HepG2 (cell line): ENCODE measurements around the gene FIBP. TPM values are rescaled to one million over a fixed set of nuclear protein-coding genes. Genes with fewer than 3 reads are reported as not detected.
A peak's percentile ranks its signal among the peaks of the same experiment; 100 is the strongest.

Source experiments
- BRF2 ChIP-seq: sonication (generic); formaldehyde crosslinking; IDR thresholded peaks from 2 replicates; pipeline ENCODE4 v1.8.1; 2022; ENCODE audit warnings: mild to moderate bottlenecking, missing genetic modification reagents
- CENPX ChIP-seq: sonication (generic); formaldehyde crosslinking; IDR thresholded peaks from 2 replicates; pipeline ENCODE4 v1.9.0; 2021; ENCODE audit warnings: mild to moderate bottlenecking, missing genetic modification reagents, moderate library complexity
- FIP1L1 ChIP-seq: fragments of 200-400 bp; formaldehyde crosslinking; IDR thresholded peaks from 2 replicates; pipeline ENCODE4 v1.6.1; 2018; ENCODE audit warnings: low read depth, mild to moderate bottlenecking, low read length, moderate library complexity, borderline replicate concordance; ENCODE audit not compliant: insufficient read depth
- NFAT5 ChIP-seq: sonication (generic); formaldehyde crosslinking; IDR thresholded peaks from 2 replicates; pipeline ENCODE4 v1.4.0; 2020; ENCODE audit warnings: missing genetic modification reagents
- PBX3 ChIP-seq: sonication (generic); formaldehyde crosslinking; IDR thresholded peaks from 2 replicates; pipeline ENCODE4 v1.8.1; 2023; ENCODE audit warnings: missing genetic modification reagents, inconsistent platforms, borderline replicate concordance
- POGK ChIP-seq: sonication (generic); formaldehyde crosslinking; conservative IDR thresholded peaks from 2 replicates; pipeline ENCODE4 v1.8.0; 2022; ENCODE audit warnings: mild to moderate bottlenecking, moderate library complexity, missing genetic modification reagents
- PPARG ChIP-seq: conservative IDR thresholded peaks from 2 replicates; pipeline ENCODE4 v1.6.1; 2016; ENCODE audit warnings: missing biosample characterization, missing genetic modification reagents
- SMYD3 ChIP-seq: sonication (generic); formaldehyde crosslinking; IDR thresholded peaks from 2 replicates; pipeline ENCODE4 v1.8.1; 2023; ENCODE audit warnings: mild to moderate bottlenecking, missing genetic modification reagents
- SRSF4 ChIP-seq: fragments of 200-400 bp; formaldehyde crosslinking; IDR thresholded peaks from one replicate; pipeline ENCODE4 v1.6.1; 2018; ENCODE audit warnings: mild to moderate bottlenecking, low read depth, low read length, moderate library complexity; ENCODE audit not compliant: poor library complexity, severe bottlenecking
- TAF1 ChIP-seq: sonication (generic); formaldehyde crosslinking; IDR thresholded peaks from 2 replicates; pipeline ENCODE4 v1.4.0; 2020; ENCODE audit warnings: missing genetic modification reagents
- TOE1 ChIP-seq: sonication (generic); formaldehyde crosslinking; IDR thresholded peaks from 2 replicates; pipeline ENCODE4 v1.4.0; 2020; ENCODE audit warnings: mild to moderate bottlenecking, missing genetic modification reagents
- ZFX ChIP-seq: sonication (generic); formaldehyde crosslinking; IDR thresholded peaks from 2 replicates; pipeline ENCODE4 v1.4.0; 2020; ENCODE audit warnings: mild to moderate bottlenecking, low read depth, missing genetic modification reagents, moderate library complexity
- ZNF512 ChIP-seq: sonication (generic); formaldehyde crosslinking; IDR thresholded peaks from 2 replicates; pipeline ENCODE4 v1.4.0; 2020; ENCODE audit warnings: mild to moderate bottlenecking, missing genetic modification reagents
- ZNF530 ChIP-seq: sonication (generic); formaldehyde crosslinking; IDR thresholded peaks from 2 replicates; pipeline ENCODE4 v1.5.0; 2020; ENCODE audit warnings: low read depth, mild to moderate bottlenecking, missing genetic modification reagents
- ZNF749 ChIP-seq: sonication (generic); formaldehyde crosslinking; IDR thresholded peaks from 2 replicates; pipeline ENCODE4 v1.8.0; 2022; ENCODE audit warnings: mild to moderate bottlenecking, missing genetic modification reagents, moderate library complexity, borderline replicate concordance
- ZNF780A ChIP-seq: sonication (generic); formaldehyde crosslinking; IDR thresholded peaks from 2 replicates; pipeline ENCODE4 v1.8.0; 2022; ENCODE audit warnings: mild to moderate bottlenecking, missing genetic modification reagents, moderate library complexity
- ZZZ3 ChIP-seq: sonication (generic); formaldehyde crosslinking; IDR thresholded peaks from 2 replicates; pipeline ENCODE4 v1.4.0; 2020; ENCODE audit warnings: missing genetic modification reagents, mild to moderate bottlenecking, borderline replicate concordance
- polyA plus RNA-seq, 8 experiments: library from polyadenylated mRNA; depleted of rRNA in 3 of 8; stranded (reverse) in 7 of 8; unstranded in 1 of 8; fragments of >200 nt; fragmentation: Illumina TruSeq in 4 of 8; extraction: Trizol in 4 of 8; gene quantifications; 2 replicates each; pipeline versions ENCODE4 v1.2.1 to v1.2.3, GENCODE V29; 2011 to 2016; ENCODE audit warnings: low read depth in 4 of 8, missing spikeins in 1 of 8, mixed read lengths in 1 of 8; ENCODE audit not compliant: insufficient read depth in 1 of 8
- total RNA-seq, 5 experiments: library from RNA; depleted of rRNA; stranded (reverse); fragments of >200 nt; fragmentation: Illumina TruSeq; extraction: Trizol; gene quantifications; 2 replicates each; pipeline ENCODE4 v1.2.3, GENCODE V29; 2016; ENCODE audit warnings: low read depth in 1 of 5

FIBP gene
- total and polyA plus RNA-seq, 2 of the 13 experiments (the other 11 are each of a cell fraction or from before 2014, with no cell fraction given) = 42.9 to 62.1 TPM

- no peak for TF ChIP-seq NFAT5 (CRISPR knock-in tag)
- no peak for TF ChIP-seq ZZZ3 (CRISPR knock-in tag)
- TF ChIP-seq ZNF512 (CRISPR knock-in tag) = no peak
- no peak for TF ChIP-seq PBX3 (CRISPR knock-in tag)
- TF ChIP-seq FIP1L1 = no peak
- no peak for TF ChIP-seq ZNF749 (CRISPR knock-in tag)
- TF ChIP-seq CENPX (CRISPR knock-in tag) = no peak
- TF ChIP-seq SRSF4 = no peak
- no peak for TF ChIP-seq POGK (CRISPR knock-in tag)
- no peak for TF ChIP-seq BRF2 (CRISPR knock-in tag)
- TF ChIP-seq PPARG (CRISPR knock-in tag) = no peak
- no peak for TF ChIP-seq ZNF780A (CRISPR knock-in tag)
- peak; percentile 67 for TF ChIP-seq ZFX (CRISPR knock-in tag)
- TF ChIP-seq ZNF530 (CRISPR knock-in tag) = no peak
- peak; percentile 45 for TF ChIP-seq TAF1
- no peak for TF ChIP-seq SMYD3 (CRISPR knock-in tag)
- TF ChIP-seq TOE1 (CRISPR knock-in tag) = no peak
These were observed 31.4 kb downstream of the FIBP start (continued) for GRCh38 chr11:65856689-65857499.
